HepG2 (cell line): ENCODE results near the gene NACC2. TPM values are rescaled to one million over a fixed set of nuclear protein-coding genes. Genes with fewer than 3 reads are reported as not detected.

Source experiments
- ATAC-seq: fragments of 200-7000 bp; cut with Tn5 transposase; 3 replicates; pipeline ENCODE4 v1.9.1; 2020; ENCODE audit warnings: mild to moderate bottlenecking, moderate library complexity
- BruUV-seq: library from RNA; stranded (reverse); fragments of 400-500 nt; replicated peaks from 2 replicates; lab custom pipeline; 2021; lab: Mats Ljungman, UMichigan
- CTCF ChIA-PET: fragments of 300-600 bp; formaldehyde crosslinking; extraction: SDS; loops from one replicate; lab custom pipeline; 2021; ENCODE audit warnings: low total read pairs, inconsistent platforms, low intra/inter-chr PET ratio; lab: Yijun Ruan, JAX
- POLR2A ChIA-PET: fragments of 350-600 bp; sonication (Branson Sonifier 250); formaldehyde crosslinking; loops from one replicate; lab custom pipeline; 2020; ENCODE audit warnings: antibody characterized with exemption, inconsistent platforms; lab: Yijun Ruan, JAX
- DNase-seq: peaks from one replicate; pipeline ENCODE4 v3.0.0-alpha.2; 2015; ENCODE audit warnings: low spot score
- FAIRE-seq: peaks from 3 replicates; lab custom pipeline; 2011; peaks lifted over from hg19 to GRCh38; lab: Jason Lieb, UNC
- H2AFZ ChIP-seq: one replicate; pipeline ENCODE4 v1.6.1; 2011; ENCODE audit warnings: low read length, inconsistent platforms
- H3K27ac ChIP-seq: fragments of 300-600 bp; 3 replicates; pipeline ENCODE4 v1.8.0; 2011; ENCODE audit warnings: mixed run types, mild to moderate bottlenecking, mixed read lengths, low read length, inconsistent platforms; ENCODE audit not compliant: insufficient read depth; ENCODE audit errors: extremely low read length
- H3K27me3 ChIP-seq, 2 experiments: fragments of 200-600 bp in 1 of 2; 2 replicates in 1 of 2; 3 replicates in 1 of 2; pipeline versions ENCODE4 v1.6.0 to v1.8.0; 2011; ENCODE audit warnings: low read length in 2 of 2, mild to moderate bottlenecking in 2 of 2, moderate library complexity in 2 of 2, inconsistent platforms in 1 of 2; ENCODE audit not compliant: insufficient read depth in 2 of 2, control insufficient read depth in 1 of 2
- H3K36me3 ChIP-seq, 2 experiments: fragments of 200-600 bp in 1 of 2; replicated peaks in 1 of 2; 2 replicates in 1 of 2; 3 replicates in 1 of 2; pipeline versions ENCODE4 v1.5.1 to v1.8.0; 2011; ENCODE audit warnings: low read length in 2 of 2, inconsistent platforms in 1 of 2; ENCODE audit not compliant: insufficient read depth in 2 of 2, control insufficient read depth in 1 of 2
- H3K4me1 ChIP-seq: 2 replicates; pipeline ENCODE4 v1.5.1; 2012; ENCODE audit warnings: low read length, inconsistent platforms; ENCODE audit not compliant: insufficient read depth
- H3K4me2 ChIP-seq: 2 replicates; pipeline ENCODE4 v1.6.0; 2011; ENCODE audit warnings: low read depth, low read length, inconsistent platforms
- H3K4me3 ChIP-seq, 3 experiments: fragments of 200-600 bp in 1 of 3; sonication (generic), shearing (Covaris generic) in 1 of 3; replicated peaks in 1 of 3; 2 replicates each; pipeline ENCODE4 v1.5.1; 2011 to 2016; ENCODE audit warnings: low read length in 3 of 3, inconsistent platforms in 2 of 3, low read depth in 2 of 3, mild to moderate bottlenecking in 2 of 3, control low read depth in 1 of 3, mixed read lengths in 1 of 3; ENCODE audit not compliant: insufficient read depth in 1 of 3
- H3K79me2 ChIP-seq: one replicate; pipeline ENCODE4 v1.6.1; 2011; ENCODE audit warnings: low read length, inconsistent platforms; ENCODE audit not compliant: insufficient read depth
- H3K9ac ChIP-seq: 2 replicates; pipeline ENCODE4 v1.6.0; 2011; ENCODE audit warnings: mild to moderate bottlenecking, low read depth, low read length, inconsistent platforms; ENCODE audit not compliant: insufficient read depth
- H3K9me3 ChIP-seq: 2 replicates; pipeline ENCODE4 v1.5.1; 2012; ENCODE audit warnings: mild to moderate bottlenecking, low read length
- H4K20me1 ChIP-seq: 2 replicates; pipeline ENCODE4 v1.6.0; 2011; ENCODE audit warnings: inconsistent platforms, mild to moderate bottlenecking, low read length, moderate library complexity; ENCODE audit not compliant: insufficient read depth
- AHDC1 ChIP-seq: sonication (generic); formaldehyde crosslinking; IDR thresholded peaks from 2 replicates; pipeline ENCODE4 v1.5.1; 2020; ENCODE audit warnings: mild to moderate bottlenecking, missing genetic modification reagents, borderline replicate concordance
- MTA3 ChIP-seq: sonication (generic); formaldehyde crosslinking; IDR thresholded peaks from 2 replicates; pipeline ENCODE4 v1.4.0; 2020; ENCODE audit warnings: missing genetic modification reagents
- PAX8 ChIP-seq: sonication (generic); formaldehyde crosslinking; IDR thresholded peaks from 2 replicates; pipeline ENCODE4 v1.8.0; 2022; ENCODE audit warnings: mild to moderate bottlenecking, missing genetic modification reagents, borderline replicate concordance
- THAP11 ChIP-seq: IDR thresholded peaks from 2 replicates; pipeline ENCODE4 v1.6.1; 2016; ENCODE audit warnings: missing biosample characterization, missing genetic modification reagents
- WGBS: methylation state at CpG from one replicate; pipeline ENCODE4 v1.1.6; 2017; ENCODE audit warnings: low lambda C conversion rate; 5-methylcytosine and 5-hydroxymethylcytosine counted together
- in situ Hi-C: cut with HindIII; loops from 2 replicates; pipeline ENCODE4 v1.10.0; 2017; ENCODE audit warnings: low pct_unique_long_range_greater_than_20kb; ENCODE audit not compliant: extremely low pct_ligation_motif_present
- intact Hi-C: fragments of 100-400 bp; cut with micrococcal nuclease; formaldehyde crosslinking; loops from one replicate; pipeline ENCODE4 v1.10.0; 2022; ENCODE audit not compliant: unreplicated experiment
- polyA plus RNA-seq, 8 experiments: library from polyadenylated mRNA; depleted of rRNA in 3 of 8; stranded (reverse) in 7 of 8; unstranded in 1 of 8; fragments of >200 nt; fragmentation: Illumina TruSeq in 4 of 8; extraction: Trizol in 4 of 8; gene quantifications; 2 replicates each; pipeline versions ENCODE4 v1.2.1 to v1.2.3, GENCODE V29; 2011 to 2016; ENCODE audit warnings: low read depth in 4 of 8, missing spikeins in 1 of 8, mixed read lengths in 1 of 8; ENCODE audit not compliant: insufficient read depth in 1 of 8
- total RNA-seq, 5 experiments: library from RNA; depleted of rRNA; stranded (reverse); fragments of >200 nt; fragmentation: Illumina TruSeq; extraction: Trizol; gene quantifications; 2 replicates each; pipeline ENCODE4 v1.2.3, GENCODE V29; 2016; ENCODE audit warnings: low read depth in 1 of 5

The NACC2 gene
- total and polyA plus RNA-seq, 2 of the 13 experiments (the other 11 are each of a cell fraction or from before 2014, with no cell fraction given) = 5.9 to 12.3 TPM

DNA sequence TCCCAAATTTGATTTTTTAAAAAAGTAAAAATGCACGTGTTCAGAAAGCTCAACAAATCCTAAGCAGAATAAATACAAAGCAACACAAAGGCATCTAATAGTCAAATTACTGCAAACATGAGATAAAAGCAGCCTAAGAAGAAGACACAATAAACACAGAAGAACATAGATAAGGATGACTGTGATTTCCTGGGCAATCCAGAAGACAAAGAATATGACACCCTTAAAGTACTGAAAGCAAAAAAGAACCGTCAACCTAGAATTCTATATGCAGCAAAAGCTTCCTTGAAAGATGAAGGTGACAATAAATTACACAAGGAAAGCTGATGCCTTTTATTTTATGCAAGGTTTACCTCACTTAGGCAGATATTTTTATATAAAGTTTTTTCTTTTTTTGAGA lies 58.2 kb downstream of the NACC2 start (continued):
- TF ChIP-seq PAX8 (CRISPR knock-in tag) = no peak
- TF ChIP-seq AHDC1 = no peak
- TF ChIP-seq, all 625 proteins: peak for 0

- no peaks in the 10 kb centered on the region for H3K4me1 ChIP-seq
- H3K36me3 ChIP-seq = peaks cover 3 to 32% of the 10 kb centered on the region in 2 experiments; a peak in 4 of 5 replicates
- FAIRE-seq (no peak), DNase-seq (no peak), ATAC-seq (no peak)
- peaks cover 41% of the 10 kb centered on the region for H3K79me2 ChIP-seq
- intact Hi-C loops (no loop called here), in situ Hi-C loops (no loop called here)
- H3K9ac ChIP-seq = no peak overlapping the region
- TF ChIP-seq THAP11 (CRISPR knock-in tag) (no peak), MTA3 (no peak)
- H3K27me3 ChIP-seq = no peaks in the 10 kb centered on the region
- peaks cover 4% of the 10 kb centered on the region; the same call in 1 of the 2 replicates for H4K20me1 ChIP-seq
- BruUV-seq = no TSS peak
- no peak overlapping the region for H3K27ac ChIP-seq
- peaks cover 5% of the 10 kb centered on the region; the same call in 1 of the 2 replicates for H3K9me3 ChIP-seq
- no peak overlapping the region for H3K4me2 ChIP-seq
- ChIA-PET POLR2A (no interaction called here), CTCF (no interaction called here)
- no peak overlapping the region for H2AFZ ChIP-seq
- H3K4me3 ChIP-seq = no peak overlapping the region
- WGBS = 96% methylated on average over 6 of the region's 6 CpGs
These were observed 59.0 kb downstream of the NACC2 start for GRCh38 chr9:136036050-136036449.
